HG03354 (cell line): ENCODE measurements around the gene ARID1B.

Experiments used
- ATAC-seq: cut with Tn5 transposase; IDR thresholded peaks from one replicate; pipeline ENCODE4 v1.9.1; 2021; ENCODE audit warnings: mild to moderate bottlenecking; ENCODE audit not compliant: unreplicated experiment, poor library complexity, severe bottlenecking

The ARID1B gene

GRCh38 chr6:157254538-157254937 is 477.4 kb downstream of the ARID1B start:
- no peak for ATAC-seq

- ATAC-seq = no peak
These were observed 477.9 kb downstream of the ARID1B start for GRCh38 chr6:157255079-157255478.

- no peak for ATAC-seq
These were observed 481.7 kb downstream of the ARID1B start for GRCh38 chr6:157258878-157259277.

- ATAC-seq = no peak
These were observed 482.3 kb downstream of the ARID1B start for GRCh38 chr6:157259443-157259842.
